H1 (cell line): ENCODE data around the gene PLG. TPM values are rescaled to one million over a fixed set of nuclear protein-coding genes. Genes with fewer than 3 reads are reported as not detected.
"Not testable (repeated sequence)": the region's sequence is repeated elsewhere in the genome, so short reads cannot be mapped to it uniquely, and the experiment has no call there.

Source experiments
- CTCF ChIA-PET: fragments of 300-600 bp; sonication (Branson Sonifier 250); formaldehyde crosslinking; loops from one replicate; lab custom pipeline; 2021; ENCODE audit not compliant: partially characterized antibody; lab: Charles Lee
- POLR2A ChIA-PET: fragments of 300-600 bp; sonication (Branson Sonifier 250); formaldehyde crosslinking; loops from one replicate; lab custom pipeline; 2021; ENCODE audit warnings: inconsistent platforms; ENCODE audit not compliant: partially characterized antibody; lab: Charles Lee
- DNase-seq, 2 experiments: peaks; one replicate each; pipeline versions ENCODE4 v3.0.0 to v3.0.0-alpha.2; 2010 to 2022; ENCODE audit warnings: low spot score in 2 of 2, low read depth in 1 of 2, mixed read lengths in 1 of 2
- FAIRE-seq: peaks from 2 replicates; lab custom pipeline; 2011; peaks lifted over from hg19 to GRCh38; lab: Jason Lieb, UNC
- H2AFZ ChIP-seq: 2 replicates; pipeline ENCODE4 v1.8.1; 2012; ENCODE audit warnings: low read length, inconsistent platforms
- H2AK5ac ChIP-seq: 2 replicates; pipeline ENCODE4 v1.6.1; 2013; ENCODE audit warnings: low read depth, low read length
- H2BK120ac ChIP-seq: replicated peaks from 2 replicates; pipeline ENCODE3; 2013; ENCODE audit warnings: low read depth, low read length, inconsistent platforms
- H2BK12ac ChIP-seq: 2 replicates; pipeline ENCODE4 v1.6.1; 2013; ENCODE audit warnings: low read depth, low read length
- H2BK15ac ChIP-seq: 2 replicates; pipeline ENCODE4 v1.6.1; 2013; ENCODE audit warnings: low read length
- H2BK20ac ChIP-seq: 2 replicates; pipeline ENCODE4 v1.6.1; 2013; ENCODE audit warnings: low read length
- H2BK5ac ChIP-seq: 2 replicates; pipeline ENCODE4 v1.6.1; 2013; ENCODE audit warnings: low read depth, low read length
- H3K14ac ChIP-seq: 2 replicates; pipeline ENCODE4 v1.6.1; 2013; ENCODE audit warnings: inconsistent platforms; ENCODE audit not compliant: insufficient read length
- H3K18ac ChIP-seq: 2 replicates; pipeline ENCODE4 v1.6.1; 2013; ENCODE audit warnings: low read length; ENCODE audit errors: extremely low read depth
- H3K23ac ChIP-seq: 2 replicates; pipeline ENCODE4 v1.6.1; 2013; ENCODE audit warnings: inconsistent platforms; ENCODE audit not compliant: insufficient read length
- H3K23me2 ChIP-seq: 2 replicates; pipeline ENCODE4 v1.6.1; 2013; ENCODE audit warnings: low read depth, low read length
- H3K27ac ChIP-seq: 2 replicates; pipeline ENCODE4 v1.6.1; 2011; ENCODE audit warnings: low read depth, low read length, inconsistent platforms
- H3K27me3 ChIP-seq, 4 experiments: replicated peaks in 1 of 4; 1 replicate in 1 of 4; 2 replicates in 3 of 4; pipeline versions ENCODE4 v1.6.1 to v1.8.1; 2011 to 2013; ENCODE audit warnings: low read length in 3 of 4, mild to moderate bottlenecking in 3 of 4, inconsistent platforms in 2 of 4, mixed read lengths in 2 of 4, moderate library complexity in 1 of 4; ENCODE audit not compliant: control insufficient read depth in 3 of 4, insufficient read depth in 3 of 4; ENCODE audit errors: extremely low read depth in 1 of 4
- H3K36me3 ChIP-seq, 4 experiments: 2 replicates each; pipeline versions ENCODE4 v1.6.1 to v1.8.1; 2011 to 2013; ENCODE audit warnings: mild to moderate bottlenecking in 4 of 4, low read length in 3 of 4, moderate library complexity in 2 of 4, control low read depth in 1 of 4, inconsistent platforms in 1 of 4; ENCODE audit not compliant: insufficient read depth in 4 of 4, control insufficient read depth in 2 of 4
- H3K4ac ChIP-seq: replicated peaks from 2 replicates; pipeline ENCODE3; 2013; ENCODE audit warnings: low read length, low read depth, mixed read lengths, inconsistent platforms; ENCODE audit not compliant: insufficient read length
- H3K4me1 ChIP-seq, 4 experiments: replicated peaks in 1 of 4; 1 replicate in 1 of 4; 2 replicates in 3 of 4; pipeline versions ENCODE4 v1.6.1 to v1.8.1; 2011 to 2013; ENCODE audit warnings: low read length in 3 of 4, inconsistent platforms in 2 of 4, mixed read lengths in 1 of 4; ENCODE audit not compliant: insufficient read depth in 4 of 4, control insufficient read depth in 3 of 4
- H3K4me2 ChIP-seq, 2 experiments: 2 replicates each; pipeline versions ENCODE4 v1.6.1 to v1.8.1; 2011 to 2013; ENCODE audit warnings: low read depth in 2 of 2, low read length in 2 of 2, control low read depth in 1 of 2, inconsistent platforms in 1 of 2, mild to moderate bottlenecking in 1 of 2; ENCODE audit not compliant: insufficient read depth in 1 of 2
- H3K4me3 ChIP-seq, 4 experiments: fragments of 200-600, 300-600 bp in 1 of 4; sonication (generic), shearing (Covaris generic), sonication (Bioruptor Twin) in 1 of 4; 2 replicates each; pipeline versions ENCODE4 v1.5.1 to v1.8.1; 2011 to 2016; ENCODE audit warnings: low read length in 4 of 4, low read depth in 3 of 4, control low read depth in 2 of 4, inconsistent platforms in 2 of 4, mild to moderate bottlenecking in 2 of 4, mixed read lengths in 1 of 4, moderate library complexity in 1 of 4; ENCODE audit not compliant: insufficient read depth in 2 of 4; ENCODE audit errors: extremely low read depth in 1 of 4
- H3K56ac ChIP-seq: replicated peaks from 2 replicates; pipeline ENCODE3; 2013; ENCODE audit warnings: low read depth, mild to moderate bottlenecking, mixed read lengths, low read length, inconsistent platforms; ENCODE audit not compliant: insufficient read length
- H3K79me1 ChIP-seq: 2 replicates; pipeline ENCODE4 v1.6.1; 2013; ENCODE audit warnings: low read depth, low read length, control low read depth
- H3K79me2 ChIP-seq, 2 experiments: 2 replicates each; pipeline versions ENCODE4 v1.6.1 to v1.8.1; 2012 to 2013; ENCODE audit warnings: low read length in 2 of 2, mild to moderate bottlenecking in 2 of 2, inconsistent platforms in 1 of 2; ENCODE audit not compliant: insufficient read depth in 2 of 2, control insufficient read depth in 1 of 2
- H3K9ac ChIP-seq, 4 experiments: replicated peaks in 1 of 4; 1 replicate in 1 of 4; 2 replicates in 3 of 4; pipeline versions ENCODE4 v1.6.1 to v1.8.1; 2011 to 2013; ENCODE audit warnings: low read depth in 3 of 4, low read length in 3 of 4, control low read depth in 2 of 4, mild to moderate bottlenecking in 2 of 4, moderate library complexity in 2 of 4, inconsistent platforms in 1 of 4; ENCODE audit errors: extremely low read depth in 1 of 4
- H3K9me3 ChIP-seq, 2 experiments: 2 replicates each; pipeline versions ENCODE4 v1.6.1 to v1.8.1; 2012 to 2013; ENCODE audit warnings: mild to moderate bottlenecking in 2 of 2, moderate library complexity in 2 of 2, control low read depth in 1 of 2, inconsistent platforms in 1 of 2, low read depth in 1 of 2, low read length in 1 of 2, mixed read lengths in 1 of 2; ENCODE audit not compliant: insufficient read depth in 2 of 2
- H4K20me1 ChIP-seq, 2 experiments: replicated peaks in 1 of 2; 2 replicates each; pipeline versions ENCODE3 to v1.8.1; 2011 to 2013; ENCODE audit warnings: inconsistent platforms in 2 of 2, low read length in 2 of 2, mild to moderate bottlenecking in 1 of 2; ENCODE audit not compliant: insufficient read depth in 2 of 2, control insufficient read depth in 1 of 2
- H4K5ac ChIP-seq: 2 replicates; pipeline ENCODE4 v1.6.1; 2013; ENCODE audit warnings: low read length, low read depth, mixed read lengths, inconsistent platforms; ENCODE audit not compliant: insufficient read length
- H4K8ac ChIP-seq: 2 replicates; pipeline ENCODE4 v1.8.0; 2013; ENCODE audit warnings: mild to moderate bottlenecking, moderate library complexity, low read length, inconsistent platforms; ENCODE audit not compliant: insufficient read depth; ENCODE audit errors: extremely low read depth
- H4K91ac ChIP-seq: replicated peaks from 2 replicates; pipeline ENCODE3; 2013; ENCODE audit warnings: low read length, mixed read lengths, inconsistent platforms; ENCODE audit not compliant: insufficient read length
- WGBS, 2 experiments: shearing (Covaris generic) in 1 of 2; methylation state at CpG; one replicate each; pipeline versions ENCODE4 v1.1.6 to v1.1.7; 2013 to 2015; ENCODE audit warnings: low lambda C conversion rate in 2 of 2, mixed read lengths in 2 of 2, inconsistent platforms in 1 of 2, low coverage in 1 of 2, missing lambda C conversion rate in 1 of 2; ENCODE audit not compliant: insufficient replicate concordance in 2 of 2, insufficient coverage in 1 of 2, insufficient read length in 1 of 2; ENCODE audit errors: extremely low coverage in 1 of 2, missing lambda C conversion rate in 1 of 2; 5-methylcytosine and 5-hydroxymethylcytosine counted together
- polyA plus RNA-seq, 7 experiments: library from polyadenylated mRNA; depleted of rRNA in 3 of 7; stranded (reverse) in 5 of 7; unstranded in 2 of 7; fragments of >200 nt in 5 of 7; fragments of 200-250 nt in 2 of 7; gene quantifications; 1 replicate in 5 of 7; 2 replicates in 1 of 7; 4 replicates in 1 of 7; pipeline versions ENCODE4 v1.2.1 to v1.2.3, GENCODE V29; 2011 to 2013; ENCODE audit warnings: missing spikeins in 2 of 7, mixed read lengths in 2 of 7
- total RNA-seq: library from RNA; stranded (reverse); fragmentation: NEBNext Ultra II Directional; extraction: Animal tissue kit (Norgen Biotek cat#: 25700); gene quantifications from 2 replicates; pipeline ENCODE4 v1.2.1, GENCODE V29; 2021

The PLG gene
- total and polyA plus RNA-seq, 2 of the 8 experiments (the other 6 are each of a cell fraction or from before 2014, with no cell fraction given), result not detected

- H3K4me3 ChIP-seq, H3K23ac ChIP-seq, H3K36me3 ChIP-seq, H3K27me3 ChIP-seq, H2BK5ac ChIP-seq, H3K4me2 ChIP-seq, H4K20me1 ChIP-seq, H3K18ac ChIP-seq, H3K79me1 ChIP-seq, H3K56ac ChIP-seq, H3K14ac ChIP-seq, H3K4ac ChIP-seq, H3K9ac ChIP-seq, CTCF ChIA-PET, FAIRE-seq, H3K23me2 ChIP-seq, H2AK5ac ChIP-seq, H3K4me1 ChIP-seq, H3K27ac ChIP-seq, DNase-seq, H4K91ac ChIP-seq, H2AFZ ChIP-seq, H3K9me3 ChIP-seq, H2BK120ac ChIP-seq, H4K5ac ChIP-seq, POLR2A ChIA-PET, H3K79me2 ChIP-seq, H2BK12ac ChIP-seq, H2BK20ac ChIP-seq, H4K8ac ChIP-seq, H2BK15ac ChIP-seq: not testable (repeated sequence)
- WGBS, 2 experiments, result 91% methylated on average over 3 of the region's 3 CpGs; no CpG with 5 or more reads in 1 of the 2 experiments
Observed at GRCh38 chr6:160788126-160788525, 86.1 kb downstream of the PLG start.
